GM19240 (cell line): ENCODE data around the gene RBFOX1.

Source experiments
- DNase-seq: peaks from one replicate; pipeline ENCODE4 v3.0.0; 2011; ENCODE audit warnings: low spot score; ENCODE audit not compliant: insufficient read length

The RBFOX1 gene

DNA sequence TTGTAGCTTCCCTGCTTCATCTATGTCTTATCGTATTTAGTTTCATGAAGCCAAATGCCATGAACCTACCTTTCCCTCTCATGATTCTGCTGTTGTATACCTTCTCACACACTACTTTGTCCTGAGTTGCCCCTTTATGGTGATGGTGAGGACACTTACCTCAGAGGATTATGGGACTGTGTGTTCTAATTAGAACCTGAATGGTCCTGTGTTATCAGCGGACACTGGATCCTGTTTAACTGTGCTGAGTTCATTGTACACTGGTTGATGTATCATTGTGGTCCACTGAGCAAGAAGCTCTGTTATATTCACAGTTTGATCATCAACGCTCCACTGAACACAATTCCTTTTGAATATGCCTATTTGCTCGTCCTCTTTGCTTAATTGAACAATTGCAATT lies 343.0 kb downstream of the RBFOX1 start:
- DNase-seq, result no peak

DNA sequence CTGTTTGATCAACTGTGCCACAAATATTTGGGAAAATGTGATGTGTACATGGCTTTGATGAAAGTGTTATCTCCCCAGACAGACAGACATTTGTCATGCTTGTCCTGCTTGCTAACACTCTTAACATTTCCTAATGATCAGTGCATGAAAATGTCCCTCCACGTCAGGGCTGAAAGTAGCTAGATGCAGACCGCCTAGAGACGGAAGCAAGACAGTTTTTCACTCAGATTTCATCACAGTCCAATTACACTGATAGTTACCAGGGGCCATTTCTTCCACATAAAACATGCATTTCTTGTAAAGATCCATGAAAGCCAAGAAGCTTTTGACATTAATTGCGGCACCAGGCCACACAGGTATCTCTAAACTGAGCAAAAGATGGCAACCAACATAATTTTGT lies 347.7 kb downstream of the RBFOX1 start:
- no peak for DNase-seq

DNA sequence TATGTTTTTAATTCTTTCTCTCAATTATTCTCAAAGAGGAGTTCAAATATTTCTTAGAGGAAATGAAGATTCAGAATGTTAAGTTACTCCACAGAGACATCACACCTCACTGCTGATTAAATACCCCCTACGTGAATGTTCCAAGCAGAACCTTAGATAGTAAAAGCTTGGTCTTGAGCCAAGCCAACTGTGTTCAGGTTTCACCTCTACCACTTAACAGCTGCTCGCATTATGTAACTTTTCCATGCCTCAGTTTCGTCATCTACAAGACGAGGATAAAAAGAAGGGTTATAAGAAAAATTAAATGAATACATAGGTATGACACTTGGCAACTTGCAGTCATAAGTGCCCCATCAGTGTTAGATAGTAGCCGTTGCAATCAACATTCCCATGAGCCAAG lies 356.2 kb downstream of the RBFOX1 start:
- no peak for DNase-seq

DNA sequence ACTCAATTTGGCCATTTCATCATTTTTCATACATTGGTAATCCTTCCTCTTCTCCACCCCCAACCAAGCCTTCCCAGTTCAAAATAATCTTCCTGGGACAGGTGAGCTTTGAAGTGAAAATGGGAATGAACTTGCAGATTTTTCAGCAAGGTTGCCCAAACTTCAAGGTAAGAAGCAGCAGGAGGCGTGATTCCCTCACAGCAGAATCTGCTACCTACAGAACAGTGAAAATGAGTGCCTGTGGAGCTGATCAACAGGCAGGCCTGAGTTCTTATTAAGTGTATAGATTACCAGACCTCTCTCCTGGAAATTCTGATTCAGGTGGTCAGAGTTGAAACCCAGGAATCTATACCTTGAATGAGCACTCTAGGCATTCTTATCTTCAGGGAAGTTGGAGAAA lies 356.6 kb downstream of the RBFOX1 start:
- no peak for DNase-seq

DNA sequence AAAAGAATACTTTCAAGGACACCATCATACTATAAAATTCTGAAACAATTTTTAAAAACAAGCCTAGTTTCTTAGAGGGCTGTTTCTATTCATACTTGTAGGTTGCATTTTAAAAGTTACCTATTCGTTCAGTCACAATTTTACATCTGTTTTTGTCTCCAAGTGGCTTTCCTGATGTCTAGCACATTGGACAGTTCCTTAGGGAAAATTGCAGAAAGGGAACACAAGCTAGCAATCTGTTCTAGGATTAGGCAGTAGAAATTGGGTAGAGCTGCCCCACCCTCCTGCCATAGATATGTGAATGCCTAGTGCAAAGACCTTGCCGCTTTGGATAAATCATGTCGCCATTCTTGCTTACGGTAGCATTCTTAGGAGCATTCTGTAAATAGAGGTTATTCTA lies 358.9 kb downstream of the RBFOX1 start:
- DNase-seq, result no peak

DNA sequence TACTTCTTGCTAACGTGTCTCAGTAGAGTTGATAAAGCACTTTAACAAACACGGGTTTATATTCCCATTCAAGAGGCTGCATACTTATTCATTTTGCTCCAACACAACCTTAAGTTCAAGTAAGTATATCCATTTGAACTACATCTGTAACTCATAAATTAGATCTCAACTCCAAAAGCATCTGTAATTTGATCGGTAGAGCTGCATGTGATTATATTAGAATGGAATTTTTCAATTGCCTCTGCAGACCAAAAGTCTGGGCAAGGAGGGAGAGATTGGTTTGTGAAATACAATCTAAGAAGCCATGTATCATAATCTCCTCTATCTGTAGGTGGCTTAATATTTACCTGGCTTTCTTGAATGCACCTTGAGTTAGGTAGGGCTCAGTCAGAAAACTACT lies 371.0 kb downstream of the RBFOX1 start:
- DNase-seq, result no peak

DNA sequence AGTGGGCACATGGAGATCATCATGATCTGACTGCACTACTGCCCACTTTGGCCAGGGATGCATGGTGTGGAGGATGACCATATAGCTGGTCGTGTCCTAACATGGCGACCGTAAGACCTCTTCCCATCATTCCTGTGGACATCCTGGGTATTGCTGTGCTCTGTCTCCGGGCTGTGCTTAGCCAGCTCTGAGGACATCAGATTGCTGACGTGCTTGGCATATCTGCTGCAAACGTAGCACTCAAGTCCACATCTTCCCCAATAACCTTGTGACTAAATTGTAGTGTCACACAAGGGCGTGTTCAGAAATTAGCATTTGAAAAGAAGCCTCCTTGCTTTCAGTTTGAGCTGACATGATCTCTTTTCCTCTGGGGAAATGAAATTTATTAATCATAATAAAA lies 373.2 kb downstream of the RBFOX1 start:
- no peak for DNase-seq

DNA sequence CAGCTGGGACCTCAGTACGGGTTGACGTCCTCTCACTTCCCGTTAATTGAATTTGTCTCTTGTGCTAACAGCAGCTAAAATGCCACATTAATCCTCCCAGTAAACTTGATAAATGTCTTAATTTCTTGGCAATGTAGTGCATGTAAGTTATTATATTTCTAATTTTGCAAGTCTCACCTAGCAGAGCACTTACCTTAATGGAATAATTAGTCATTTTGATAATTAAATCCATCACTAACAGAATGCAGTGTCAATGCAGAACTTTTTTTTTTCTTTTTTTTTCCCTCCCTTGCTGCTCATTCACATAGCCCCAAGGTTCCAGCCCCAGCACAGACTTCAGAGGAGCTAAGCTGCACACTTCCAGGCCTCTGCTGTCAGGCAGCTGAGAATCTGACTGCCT lies 376.5 kb downstream of the RBFOX1 start:
- DNase-seq, result no peak

DNA sequence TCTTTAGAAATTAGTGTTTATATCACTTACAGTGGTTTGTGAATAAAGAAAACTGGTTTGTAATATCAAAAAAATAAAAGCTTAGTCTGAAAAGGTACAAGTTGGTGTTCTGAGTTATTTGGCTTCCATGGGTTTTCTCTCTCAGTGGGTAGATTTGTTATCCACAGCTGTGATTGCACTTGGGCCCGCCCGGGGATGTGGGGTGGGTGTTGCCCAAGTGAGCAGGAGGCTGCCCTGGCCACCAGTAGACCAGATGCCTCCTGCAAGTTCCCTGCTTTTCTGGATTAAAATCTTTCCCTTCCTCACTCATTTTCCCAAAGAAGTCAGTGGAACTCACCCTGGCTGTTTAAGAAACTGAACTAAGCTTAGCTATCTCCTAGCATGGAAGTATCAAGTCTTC lies 380.6 kb downstream of the RBFOX1 start:
- no peak for DNase-seq

DNA sequence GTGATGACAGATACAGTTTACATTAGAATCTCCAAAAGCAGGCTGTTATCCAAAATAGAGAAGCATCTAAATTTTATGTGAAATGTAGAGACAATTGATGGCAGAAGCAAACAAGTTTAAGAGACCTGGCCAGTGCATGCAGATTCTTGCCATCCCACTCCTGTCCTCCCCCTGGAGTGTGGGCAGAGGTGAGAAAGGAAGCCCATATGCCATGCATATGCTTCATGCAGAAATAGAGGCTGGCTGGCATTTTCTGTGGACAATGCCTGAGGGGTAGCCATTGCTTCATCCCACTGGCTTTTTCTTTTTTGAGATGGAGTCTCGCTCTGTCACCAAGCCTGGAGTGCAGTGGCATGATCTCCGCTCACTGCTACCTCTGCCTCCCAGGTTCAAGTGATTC lies 382.1 kb downstream of the RBFOX1 start:
- no peak for DNase-seq

DNA sequence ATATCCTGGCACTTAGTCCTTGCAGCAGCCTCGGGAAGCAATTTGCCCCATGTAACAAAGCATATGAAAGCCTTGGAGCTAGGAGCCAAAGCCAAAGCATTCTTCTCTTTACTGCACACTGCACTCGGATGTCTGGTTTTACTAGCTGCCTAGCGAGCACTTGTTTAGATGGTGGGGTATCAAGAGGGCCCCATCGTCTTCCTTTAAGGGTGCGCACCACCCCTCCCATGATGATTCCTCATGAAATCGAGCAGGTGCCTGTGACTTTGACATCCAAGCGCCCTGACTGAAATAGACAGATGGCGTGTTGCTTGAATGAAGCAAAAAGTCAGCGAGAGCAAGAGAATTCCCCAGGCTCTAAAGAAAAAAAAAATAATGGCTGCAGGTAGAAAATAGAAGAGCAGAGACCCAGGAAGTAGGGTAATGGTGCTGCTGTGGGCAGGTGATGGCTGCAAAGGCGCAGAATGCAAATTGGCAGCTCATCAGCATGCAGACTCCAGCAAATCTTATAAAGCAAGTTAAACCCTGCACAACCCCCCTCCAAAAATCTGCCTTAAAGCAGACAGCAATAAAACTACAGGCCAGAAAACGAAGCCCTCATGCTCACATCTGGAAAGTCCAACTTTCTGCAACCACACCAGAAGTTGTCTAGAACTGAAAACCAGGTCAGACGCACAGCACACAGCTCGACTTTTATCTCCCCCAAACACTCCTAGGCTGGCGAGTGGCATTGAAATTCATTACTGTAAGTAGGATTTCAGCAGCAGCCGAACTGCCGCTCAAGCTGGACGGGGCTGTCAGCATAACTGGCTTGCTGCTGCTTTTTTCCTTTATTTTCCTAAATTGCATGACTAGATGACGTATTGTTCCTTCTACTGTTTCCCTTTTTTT lies 384.3 kb downstream of the RBFOX1 start:
- no peak for DNase-seq

DNA sequence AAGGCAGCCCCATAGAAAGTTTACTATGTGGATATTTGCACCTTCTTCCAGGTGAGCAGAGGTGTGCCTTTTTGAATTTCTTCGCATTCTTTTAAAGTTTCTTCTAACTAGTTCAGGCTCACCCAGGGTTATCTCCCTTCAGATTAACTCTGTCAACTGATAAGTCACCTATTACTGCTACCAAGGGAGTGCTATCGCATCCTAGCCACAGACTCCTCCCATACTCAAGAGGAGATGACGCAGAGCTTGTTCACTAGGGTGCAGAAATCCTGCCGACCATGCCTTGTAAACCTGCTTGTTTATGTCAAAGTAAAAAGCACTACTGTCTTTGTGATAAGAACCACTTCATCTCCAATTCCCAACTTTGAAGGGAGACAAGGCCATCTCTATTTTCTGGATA lies 390.1 kb downstream of the RBFOX1 start:
- DNase-seq, result no peak

DNA sequence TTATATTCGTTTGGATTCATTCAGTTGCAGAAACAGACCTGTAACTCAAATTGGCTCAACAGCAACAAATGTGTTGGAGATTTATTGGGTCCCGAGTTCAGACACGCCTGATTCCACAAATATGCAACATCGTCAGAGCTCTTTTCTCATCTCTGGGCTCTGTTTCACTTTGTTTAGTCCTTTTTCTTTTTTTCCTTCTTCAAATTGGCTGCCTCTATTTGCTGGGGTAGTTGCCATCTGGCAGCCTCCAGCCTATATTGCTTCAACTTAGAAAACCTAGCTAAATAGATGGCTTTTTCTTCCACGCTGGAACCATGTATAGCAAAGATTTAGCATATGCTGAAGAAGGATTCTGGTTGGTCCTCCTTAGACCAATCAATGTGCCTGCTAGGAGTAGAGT lies 398.5 kb downstream of the RBFOX1 start:
- no peak for DNase-seq

DNA sequence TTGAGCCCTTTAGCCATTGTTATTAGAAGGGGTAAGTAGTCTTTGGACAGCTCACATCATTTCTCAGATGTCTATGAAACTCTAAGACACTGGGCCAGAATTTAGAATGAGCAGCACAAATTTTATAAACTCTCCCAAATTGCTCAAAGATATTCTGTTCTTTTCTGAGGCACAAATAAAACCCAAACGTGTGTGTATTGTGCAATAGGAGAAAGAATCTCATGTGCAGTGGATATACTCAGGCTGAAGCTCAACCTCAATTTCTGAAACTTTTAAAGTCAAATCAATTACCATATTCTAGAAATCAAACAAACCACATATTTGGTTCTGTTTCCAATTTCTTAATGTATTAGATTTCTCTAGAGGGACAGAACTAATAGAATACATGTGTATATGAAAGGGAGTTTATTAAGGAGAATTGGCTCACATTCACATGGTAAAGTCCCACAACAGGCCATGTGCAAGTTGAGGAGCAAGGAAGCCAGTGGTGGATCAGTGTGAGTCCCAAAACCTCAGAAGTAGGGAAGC lies 403.6 kb downstream of the RBFOX1 start:
- no peak for DNase-seq

DNA sequence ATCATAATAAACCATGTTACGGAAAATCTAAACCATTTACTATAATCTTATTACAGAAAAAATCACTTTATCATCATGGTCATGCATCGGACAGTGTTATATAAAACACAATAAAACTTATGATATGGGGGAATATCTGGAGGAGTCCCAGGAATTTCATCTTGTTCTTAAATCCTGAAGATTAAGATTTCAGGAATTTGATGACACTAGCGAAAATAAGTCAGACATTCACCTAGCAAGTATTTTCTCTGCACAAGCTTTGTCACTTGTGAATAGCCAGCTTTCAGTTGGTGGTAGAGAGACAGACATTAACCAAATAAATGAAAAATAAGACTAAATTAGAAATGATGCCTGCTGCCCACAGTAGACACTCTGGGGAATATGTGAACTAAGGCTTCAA lies 410.0 kb downstream of the RBFOX1 start:
- no peak for DNase-seq

DNA sequence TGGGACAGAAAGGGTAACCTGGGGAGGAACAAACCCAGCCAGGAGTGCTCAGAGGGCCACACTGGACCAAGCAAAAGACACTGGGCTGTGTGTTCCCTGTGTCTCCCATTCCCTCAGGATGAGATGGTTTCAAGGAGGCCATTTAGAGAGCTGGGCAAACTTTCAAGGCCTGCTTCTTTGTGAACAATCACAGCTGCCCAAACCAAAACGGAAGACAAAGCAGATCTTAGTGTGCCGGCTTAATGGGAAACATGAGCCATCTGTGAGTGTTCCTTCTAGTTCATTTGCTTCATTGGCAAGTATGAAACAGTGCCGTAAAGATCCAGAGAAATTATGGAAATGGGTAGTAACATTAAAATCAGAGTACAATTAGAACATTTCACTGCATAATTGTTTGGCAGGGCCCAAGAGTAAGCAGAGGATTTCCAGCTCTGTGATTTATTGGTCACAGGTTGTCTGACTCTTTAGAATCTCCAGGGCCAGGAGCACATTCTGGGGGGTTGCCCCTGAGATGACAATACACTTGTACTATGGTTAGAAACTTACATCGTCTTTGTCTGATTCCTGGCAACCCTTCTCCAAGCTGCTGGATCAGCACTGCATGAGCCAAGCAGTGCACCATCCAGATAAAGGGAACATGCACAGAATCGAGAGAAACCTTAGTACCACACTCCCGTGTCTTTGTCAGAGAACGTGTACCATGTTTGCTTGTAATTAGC lies 412.1 kb downstream of the RBFOX1 start:
- no peak for DNase-seq

DNA sequence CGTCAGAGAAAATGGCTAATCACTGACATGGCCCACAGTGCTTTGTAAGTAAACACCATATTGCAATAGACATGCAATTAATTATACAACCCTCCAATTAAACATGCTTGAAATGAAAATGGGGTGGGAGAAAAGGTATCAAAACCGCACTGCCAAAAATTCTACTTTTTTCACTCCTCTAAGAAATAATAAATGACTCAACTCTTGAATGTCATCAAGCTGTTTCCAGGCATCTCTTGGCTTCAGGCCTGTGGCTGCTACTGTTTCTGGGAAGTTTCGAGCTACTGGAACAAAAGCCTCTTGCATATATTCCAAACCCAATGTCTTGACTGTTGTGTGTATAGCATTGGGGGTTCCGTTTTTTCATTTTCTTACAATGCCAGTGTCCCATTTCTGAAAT lies 412.6 kb downstream of the RBFOX1 start:
- no peak for DNase-seq

DNA sequence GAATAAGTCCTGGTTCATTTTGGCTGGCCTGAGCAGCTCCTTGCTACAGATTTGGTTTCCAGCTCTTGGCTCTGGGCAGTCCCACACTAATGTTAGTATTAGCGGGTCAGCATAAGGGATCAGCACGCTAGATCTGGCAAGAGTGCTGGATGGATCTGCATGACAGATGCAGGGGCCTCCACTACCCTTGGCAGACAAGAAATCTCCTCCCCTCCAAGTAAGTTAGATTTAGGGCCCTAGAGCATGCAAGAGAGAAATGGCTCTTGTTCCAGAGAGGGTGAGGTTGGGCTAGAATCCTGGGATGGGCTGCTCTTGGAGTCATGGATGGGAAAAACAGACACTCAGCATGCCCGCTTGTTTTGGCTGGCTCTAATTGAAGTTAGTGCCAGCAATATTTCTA lies 414.3 kb downstream of the RBFOX1 start:
- DNase-seq, result no peak

DNA sequence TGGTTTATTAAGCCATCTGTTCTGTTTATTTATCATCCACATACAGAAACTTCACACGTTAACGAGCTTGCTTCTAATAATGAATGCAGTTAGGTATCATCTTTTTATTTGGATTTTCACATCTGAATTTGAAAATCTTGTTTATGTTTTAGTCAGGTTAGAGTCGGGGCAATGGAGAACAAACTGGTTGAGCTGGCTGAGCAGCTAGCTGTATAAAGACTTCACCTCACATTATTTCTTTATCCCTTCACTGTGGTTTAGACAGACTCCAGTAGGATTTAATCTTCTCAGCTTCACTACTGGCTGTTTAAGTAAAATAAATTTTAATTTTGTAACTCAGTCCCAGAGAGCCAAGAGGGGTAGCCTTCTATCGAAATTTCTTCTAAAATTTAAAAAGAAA lies 415.9 kb downstream of the RBFOX1 start:
- DNase-seq, result no peak

DNA sequence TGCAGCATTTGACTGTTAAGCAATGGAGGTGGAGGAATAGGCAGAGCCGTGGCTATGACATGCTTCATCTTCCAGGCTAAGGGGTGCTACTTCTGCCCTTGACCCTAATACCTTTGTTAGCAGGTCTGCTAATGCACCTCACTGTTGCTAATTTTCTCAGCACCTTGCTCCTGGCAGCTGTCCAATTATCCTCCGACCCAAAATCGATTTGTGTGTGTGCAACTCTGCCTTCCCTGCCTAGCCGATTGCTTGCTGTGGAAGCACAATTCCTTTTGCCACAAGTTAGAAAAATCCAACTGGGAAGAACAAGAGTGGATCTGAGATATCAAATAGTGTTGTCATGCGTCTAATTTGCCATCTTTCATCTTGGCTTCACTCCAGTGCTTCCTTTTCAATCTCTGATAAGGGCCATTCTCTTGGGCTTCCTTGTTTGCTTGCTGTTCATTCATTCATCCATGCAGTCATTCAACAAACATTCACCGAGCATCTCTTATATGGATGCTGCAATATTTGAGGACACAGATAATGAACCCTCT lies 422.8 kb downstream of the RBFOX1 start:
- DNase-seq, result no peak
